Sigmoid colon (tissue), 4 donors: ENCODE measurements around the gene MAP3K20.

Experiments
- CTCF ChIP-seq, 4 experiments: fragments of 450-650 bp in 3 of 4; fragments of 200-600 bp in 1 of 4; IDR thresholded peaks; one replicate each; pipeline ENCODE4 v1.5.1; 2016 to 2019; ENCODE audit warnings: antibody characterized with exemption in 4 of 4, mild to moderate bottlenecking in 3 of 4, moderate library complexity in 2 of 4
- POLR2A ChIP-seq, 2 donors: fragments of 450-650 bp; IDR thresholded peaks; one replicate each; pipeline ENCODE4 v1.6.1; 2016; ENCODE audit warnings: antibody characterized with exemption in 2 of 2, mild to moderate bottlenecking in 2 of 2, moderate library complexity in 2 of 2
- POLR2AphosphoS5 ChIP-seq, 4 donors: sonication (generic); formaldehyde crosslinking; IDR thresholded peaks; one replicate each; pipeline ENCODE4 v1.6.1; 2017; ENCODE audit warnings: antibody characterized with exemption in 4 of 4

- TF ChIP-seq POLR2AphosphoS5 (IDR thresholded peaks at IDR 0.05) (no peak), CTCF (IDR thresholded peaks at IDR 0.05) (no peak), POLR2A (IDR thresholded peaks at IDR 0.05) (no peak)
Observed at GRCh38 chr2:173130496-173131465, 55.1 kb downstream of the MAP3K20 start.
